ENCODE results near the gene GTPBP2. TPM values are rescaled to one million over a fixed set of nuclear protein-coding genes. Genes with fewer than 3 reads are reported as not detected.

Gene GTPBP2
- polyA plus RNA-seq, 3 donors, result 3.6 to 120 (median 4.9) TPM

DNA sequence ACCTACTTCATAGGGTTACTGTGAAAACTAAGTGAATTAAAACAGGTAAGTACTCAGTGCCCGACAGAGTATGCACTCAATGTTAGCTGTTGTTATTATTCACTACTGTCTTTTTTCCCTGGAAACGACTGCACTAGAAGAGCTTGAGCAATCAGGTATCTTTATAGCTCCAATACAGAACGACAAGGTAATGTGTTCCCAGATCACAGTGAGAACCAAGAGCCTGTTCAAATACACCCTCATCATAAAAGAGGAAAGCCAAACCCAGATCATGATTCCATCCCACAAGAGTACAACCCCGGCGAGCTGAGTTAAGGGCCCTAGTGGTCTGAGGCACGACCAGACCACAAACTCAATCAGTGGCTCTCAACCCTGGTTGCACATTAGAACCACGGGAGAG is 48.7 kb upstream of the GTPBP2 start:
- no peak overlapping the region for H3K4me3 Mint-ChIP-seq
- TF ChIP-seq, protein P1, sequence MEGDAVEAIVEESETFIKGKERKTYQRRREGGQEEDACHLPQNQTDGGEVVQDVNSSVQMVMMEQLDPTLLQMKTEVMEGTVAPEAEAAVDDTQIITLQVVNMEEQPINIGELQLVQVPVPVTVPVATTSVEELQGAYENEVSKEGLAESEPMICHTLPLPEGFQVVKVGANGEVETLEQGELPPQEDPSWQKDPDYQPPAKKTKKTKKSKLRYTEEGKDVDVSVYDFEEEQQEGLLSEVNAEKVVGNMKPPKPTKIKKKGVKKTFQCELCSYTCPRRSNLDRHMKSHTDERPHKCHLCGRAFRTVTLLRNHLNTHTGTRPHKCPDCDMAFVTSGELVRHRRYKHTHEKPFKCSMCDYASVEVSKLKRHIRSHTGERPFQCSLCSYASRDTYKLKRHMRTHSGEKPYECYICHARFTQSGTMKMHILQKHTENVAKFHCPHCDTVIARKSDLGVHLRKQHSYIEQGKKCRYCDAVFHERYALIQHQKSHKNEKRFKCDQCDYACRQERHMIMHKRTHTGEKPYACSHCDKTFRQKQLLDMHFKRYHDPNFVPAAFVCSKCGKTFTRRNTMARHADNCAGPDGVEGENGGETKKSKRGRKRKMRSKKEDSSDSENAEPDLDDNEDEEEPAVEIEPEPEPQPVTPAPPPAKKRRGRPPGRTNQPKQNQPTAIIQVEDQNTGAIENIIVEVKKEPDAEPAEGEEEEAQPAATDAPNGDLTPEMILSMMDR (IDR thresholded peaks at IDR 0.05), result no peak
- no peaks in the 10 kb centered on the region for H3K4me1 ChIP-seq (ENCODE audit: control insufficient read depth in 1 of 2, insufficient read depth in 2 of 2, low read length in 2 of 2)
- WGBS (ENCODE audit: insufficient coverage), result 93% methylated on average over 6 of the region's 7 CpGs
- H3K27ac ChIP-seq (ENCODE audit: low read depth in 1 of 2, low read length in 2 of 2), result no peak overlapping the region
- H4K20me1 ChIP-seq (ENCODE audit: insufficient read depth, low read length), result peaks cover 45% of the 10 kb centered on the region
- H3K27me3 Mint-ChIP-seq (ENCODE audit: low read depth in 3 of 3), result peaks cover 0 to 2% (median 0%) of the 10 kb centered on the region in 3 donors
- intact Hi-C loops (cut with micrococcal nuclease), result no loop called here
- no peak overlapping the region for H3K4me2 ChIP-seq (replicated peaks; ENCODE audit: extremely low read depth, low read length, poor library complexity, severe bottlenecking)
- H2AFZ ChIP-seq (ENCODE audit: insufficient read depth, low read depth, low read length, poor library complexity, severe bottlenecking), result no peak overlapping the region
- H3K9ac ChIP-seq (ENCODE audit: insufficient read depth, low read length, poor library complexity, severe bottlenecking), result no peak overlapping the region
- H3K9me3 Mint-ChIP-seq, result no peaks in the 10 kb centered on the region
- no peaks in the 10 kb centered on the region for H3K27me3 ChIP-seq (ENCODE audit: control insufficient read depth in 2 of 2, insufficient read depth in 2 of 2, low read length in 2 of 2)
- no peak for DNase-seq
- H3K4me1 Mint-ChIP-seq, result no peaks in the 10 kb centered on the region
- H3K36me3 ChIP-seq (replicated peaks in 1 of 2; ENCODE audit: control insufficient read depth in 1 of 2, insufficient read depth in 2 of 2, low read length in 2 of 2), result peaks cover 83 to 100% of the 10 kb centered on the region in 2 donors
- H3K36me3 Mint-ChIP-seq, result peaks cover 86 to 98% of the 10 kb centered on the region in 2 donors
- no peaks in the 10 kb centered on the region for H3K9me3 ChIP-seq (replicated peaks in 1 of 2; ENCODE audit: control insufficient read depth in 1 of 2, insufficient read depth in 1 of 2, low read length in 2 of 2)
- H3K27ac Mint-ChIP-seq, result no peak overlapping the region
- H3K4me3 ChIP-seq (replicated peaks in 1 of 3; ENCODE audit: low read depth in 2 of 3, low read length in 3 of 3), result no peak overlapping the region
- peaks cover 22% of the 10 kb centered on the region for H3K79me2 ChIP-seq (ENCODE audit: insufficient read depth, low read length)

DNA sequence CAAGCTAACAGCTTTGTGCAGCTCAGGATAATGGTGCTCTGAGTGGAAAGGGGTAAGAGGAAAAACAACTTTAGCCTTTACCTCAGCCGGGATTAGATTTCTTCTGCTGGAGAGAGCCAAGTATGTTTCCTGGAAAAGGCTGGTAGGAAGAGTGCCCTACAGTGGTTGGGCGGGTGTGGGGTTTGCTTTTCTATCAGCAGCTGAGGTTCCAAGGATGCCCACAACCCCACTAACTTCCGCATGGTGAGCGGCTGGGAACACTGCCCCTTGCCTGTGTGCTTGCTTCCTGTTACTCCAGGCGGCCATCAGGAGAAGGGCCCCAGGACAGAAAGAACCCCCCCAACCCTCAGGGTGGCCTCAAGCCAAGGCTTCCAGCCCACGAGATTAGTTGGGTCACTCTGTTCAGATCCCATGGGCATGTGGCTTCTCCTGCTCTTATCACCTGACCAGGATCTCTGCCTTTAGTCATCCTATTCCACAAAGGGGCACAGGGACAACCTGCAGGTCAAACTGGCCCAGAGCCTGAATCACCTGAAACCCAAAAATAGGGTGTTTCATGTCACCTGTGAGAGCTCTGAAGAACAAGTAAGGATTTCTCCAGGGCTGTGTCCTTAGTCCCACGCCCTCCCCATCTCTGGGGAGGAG is 48.0 kb upstream of the GTPBP2 start:
- Histone ChIP-seq H3K9ac (ENCODE audit: insufficient read depth, low read length, poor library complexity, severe bottlenecking) (no peak overlapping the region), H3K4me2 (replicated peaks; ENCODE audit: extremely low read depth, low read length, poor library complexity, severe bottlenecking) (no peak overlapping the region), H3K9me3 (replicated peaks in 1 of 2; ENCODE audit: control insufficient read depth in 1 of 2, insufficient read depth in 1 of 2, low read length in 2 of 2) (no peaks in the 10 kb centered on the region), H3K79me2 (ENCODE audit: insufficient read depth, low read length) (peaks cover 15% of the 10 kb centered on the region), H3K4me3 (replicated peaks in 1 of 3; ENCODE audit: low read depth in 2 of 3, low read length in 3 of 3) (no peak overlapping the region), H3K27me3 (ENCODE audit: control insufficient read depth in 2 of 2, insufficient read depth in 2 of 2, low read length in 2 of 2) (no peaks in the 10 kb centered on the region), H4K20me1 (ENCODE audit: insufficient read depth, low read length) (peaks cover 38% of the 10 kb centered on the region), H3K36me3 (replicated peaks in 1 of 2; ENCODE audit: control insufficient read depth in 1 of 2, insufficient read depth in 2 of 2, low read length in 2 of 2) (peaks cover 90 to 100% of the 10 kb centered on the region in 2 donors), H2AFZ (ENCODE audit: insufficient read depth, low read depth, low read length, poor library complexity, severe bottlenecking) (no peak overlapping the region), H3K4me1 (ENCODE audit: control insufficient read depth in 1 of 2, insufficient read depth in 2 of 2, low read length in 2 of 2) (no peaks in the 10 kb centered on the region), H3K27ac (ENCODE audit: low read depth in 1 of 2, low read length in 2 of 2) (no peak overlapping the region)
- WGBS (ENCODE audit: insufficient coverage), result 97% methylated on average over 4 of the region's 7 CpGs
- intact Hi-C loops (cut with micrococcal nuclease), result no loop called here
- Mint-ChIP-seq H3K4me1 (no peaks in the 10 kb centered on the region), H3K4me3 (no peak overlapping the region), H3K27ac (no peak overlapping the region), H3K36me3 (peaks cover 83 to 98% of the 10 kb centered on the region in 2 donors), H3K27me3 (ENCODE audit: low read depth in 3 of 3) (peaks cover 0 to 2% (median 0%) of the 10 kb centered on the region in 3 donors), H3K9me3 (no peaks in the 10 kb centered on the region)
- TF ChIP-seq, protein P1 (IDR thresholded peaks at IDR 0.05), result no peak
- DNase-seq, result no peak
